GM19397 (cell line): ENCODE data around the gene CCL17.
A peak's percentile ranks its signal among the peaks of the same experiment; 100 is the strongest.
"Not testable (repeated sequence)": the region's sequence is repeated elsewhere in the genome, so short reads cannot be mapped to it uniquely, and the experiment has no call there.

Experiments
- ATAC-seq: cut with Tn5 transposase; IDR thresholded peaks from one replicate; pipeline ENCODE4 v1.9.1; 2021; ENCODE audit warnings: mild to moderate bottlenecking, moderate library complexity; ENCODE audit not compliant: unreplicated experiment

The CCL17 gene

DNA sequence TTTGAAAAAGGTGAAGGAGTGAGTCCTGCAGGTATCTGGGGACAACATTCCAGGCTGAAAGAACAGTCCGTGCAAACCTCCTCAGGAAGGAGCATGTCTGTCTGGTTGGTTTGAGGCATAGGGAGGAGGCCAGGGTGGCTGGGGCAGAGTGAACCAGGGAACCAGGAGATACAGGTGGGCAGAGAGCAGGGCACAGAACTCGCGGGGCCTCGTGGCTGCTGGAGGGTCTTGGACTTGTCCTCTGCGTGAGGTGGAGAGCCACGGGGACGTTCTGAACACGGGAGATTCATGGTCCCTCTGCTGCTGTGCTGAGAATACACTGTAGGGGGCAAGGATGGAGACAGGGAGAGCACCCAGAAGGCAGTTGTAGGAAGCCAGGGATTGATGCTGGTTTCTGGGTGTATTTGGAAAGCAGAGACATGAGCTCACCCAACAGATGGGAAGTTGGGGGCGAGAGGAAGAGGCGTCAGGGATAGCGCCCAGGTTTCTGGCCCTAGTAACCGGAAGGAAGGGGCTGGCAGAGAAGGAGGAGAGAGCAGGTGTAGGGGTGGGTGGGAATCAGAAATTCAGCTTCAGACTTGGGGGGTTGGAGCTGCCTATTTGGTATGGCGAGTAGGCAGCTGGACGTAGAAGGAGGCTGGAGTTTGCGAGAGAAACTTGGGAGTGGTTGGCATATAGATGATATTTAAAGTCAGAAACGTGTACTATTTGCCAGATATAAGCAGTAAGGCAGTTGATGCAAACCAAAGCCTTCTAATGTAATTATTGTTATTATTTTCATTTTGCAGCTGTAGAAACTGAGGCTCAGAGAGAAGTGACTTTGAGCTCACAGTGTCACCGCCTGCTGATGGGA is at the start of gene CCL17:
Gene CCL17, plus strand, starts transcription at position 803 of the 853 bp plus-strand sequence. CDS start 9,166 bp downstream, outside the sequence.
- ATAC-seq = no peak

DNA sequence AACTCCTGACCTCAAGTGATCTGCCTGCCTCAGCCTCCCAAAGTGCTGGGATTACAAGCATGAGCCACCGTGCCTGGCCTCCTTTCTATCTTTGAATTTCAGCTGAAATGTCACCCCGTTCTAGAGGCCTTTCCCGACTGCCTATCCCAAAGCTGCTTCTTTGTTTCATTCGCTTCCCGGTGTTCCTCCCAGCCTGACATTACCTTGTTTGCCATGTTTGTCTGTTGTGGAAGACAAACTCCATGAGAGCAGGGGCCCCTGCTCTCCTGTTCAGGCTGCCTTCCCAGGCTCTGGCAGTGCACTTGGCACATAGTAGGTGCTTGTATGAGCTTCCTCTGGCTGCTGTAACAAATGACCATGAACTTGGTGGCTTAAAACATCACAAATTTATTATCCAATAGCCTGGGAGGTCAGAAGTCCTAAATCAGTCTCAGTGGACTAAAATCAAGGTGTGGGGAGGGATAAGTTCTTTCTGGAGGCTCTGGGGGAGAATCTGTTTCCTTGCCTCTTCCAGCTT is 48.6 kb upstream of the CCL17 start:
- ATAC-seq = no peak

DNA sequence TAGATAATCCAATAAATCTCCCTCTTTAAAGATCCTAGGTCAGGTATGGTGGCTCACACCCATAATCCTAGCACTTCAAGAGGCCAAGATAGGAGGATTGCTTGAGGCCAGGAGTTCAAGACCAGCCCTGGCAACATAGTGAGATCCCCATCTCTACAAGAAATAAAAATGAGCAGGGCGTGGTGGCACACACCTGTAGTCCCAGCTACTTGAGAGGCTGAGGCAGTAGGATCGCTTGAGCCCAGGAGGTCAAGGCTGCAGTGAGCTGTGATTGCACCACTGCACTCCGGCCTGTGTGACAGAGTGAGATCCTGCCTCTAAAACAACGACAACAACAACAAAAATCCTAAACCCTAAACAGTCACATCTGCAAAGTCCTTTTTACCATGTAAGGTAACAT is 48.0 kb upstream of the CCL17 start:
- ATAC-seq = no peak

DNA sequence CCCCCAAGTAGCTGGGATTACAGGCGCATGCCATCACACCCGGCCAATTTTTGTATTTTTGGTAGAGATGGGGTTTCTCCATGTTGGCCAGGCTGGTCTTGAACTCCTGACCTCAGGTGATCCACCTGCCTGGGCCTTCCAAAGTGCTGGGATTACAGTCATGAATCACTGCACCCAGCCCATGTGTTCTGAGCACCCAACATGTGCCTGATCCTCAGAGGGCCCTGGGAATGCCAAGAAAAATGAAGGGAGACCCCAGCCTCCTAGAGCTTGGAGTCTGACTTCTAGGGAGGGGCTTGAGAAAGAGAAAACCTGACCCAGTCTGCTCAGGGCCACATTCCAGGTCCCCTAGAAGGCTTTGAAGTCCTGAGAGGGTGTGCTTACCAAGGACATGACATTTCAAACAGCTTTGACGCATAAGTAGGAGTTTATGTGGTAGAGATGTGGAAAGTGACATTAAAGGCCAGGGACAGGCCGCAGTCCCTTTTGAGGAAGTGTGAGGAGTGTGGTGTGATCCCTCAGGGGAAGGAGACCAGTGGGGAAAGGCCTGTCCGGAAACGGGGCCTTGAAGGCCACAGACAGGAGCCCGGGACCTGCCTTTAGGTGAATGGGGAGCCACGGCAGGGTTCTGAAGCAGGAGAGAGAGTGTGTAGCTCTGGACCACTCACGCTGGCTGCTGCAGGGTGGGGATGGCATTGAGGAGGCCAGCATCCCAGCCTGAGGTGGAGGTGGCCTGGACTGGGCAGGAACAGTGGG is 47.1 kb upstream of the CCL17 start:
- no peak for ATAC-seq

DNA sequence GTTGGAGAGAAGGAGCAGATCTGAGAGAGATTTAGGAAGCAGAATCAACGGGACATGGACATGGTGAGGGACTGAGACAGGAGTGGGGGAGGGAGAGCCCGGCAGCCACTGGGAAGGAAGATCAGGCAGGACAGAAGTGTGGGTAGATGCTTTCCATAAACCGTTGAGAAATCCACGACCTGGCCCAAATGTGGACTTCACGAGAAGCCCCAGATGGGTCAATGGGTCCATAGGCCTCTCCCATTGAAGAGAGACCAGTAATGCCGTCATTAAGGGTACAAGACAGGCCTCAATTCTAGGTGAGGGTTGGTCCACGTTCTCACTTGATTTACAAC is 46.5 kb upstream of the CCL17 start:
- no peak for ATAC-seq

- peak; percentile 48 for ATAC-seq
These were observed 46.0 kb upstream of the CCL17 start, which contains the start of gene CCL22 for GRCh38 chr16:57358527-57359095. TSS of gene CCL22 (plus strand) at chr16:57358783. CDS start at chr16:57358817, 34 bp downstream.

GRCh38 chr16:57360321-57360935 is 44.1 kb upstream of the CCL17 start:
- no peak for ATAC-seq

GRCh38 chr16:57361404-57361803 is 43.2 kb upstream of the CCL17 start:
- ATAC-seq = no peak

- ATAC-seq = no peak
These were observed 40.4 kb upstream of the CCL17 start for GRCh38 chr16:57364143-57364542.

- no peak for ATAC-seq
These were observed 38.0 kb upstream of the CCL17 start for GRCh38 chr16:57366544-57367040.

DNA sequence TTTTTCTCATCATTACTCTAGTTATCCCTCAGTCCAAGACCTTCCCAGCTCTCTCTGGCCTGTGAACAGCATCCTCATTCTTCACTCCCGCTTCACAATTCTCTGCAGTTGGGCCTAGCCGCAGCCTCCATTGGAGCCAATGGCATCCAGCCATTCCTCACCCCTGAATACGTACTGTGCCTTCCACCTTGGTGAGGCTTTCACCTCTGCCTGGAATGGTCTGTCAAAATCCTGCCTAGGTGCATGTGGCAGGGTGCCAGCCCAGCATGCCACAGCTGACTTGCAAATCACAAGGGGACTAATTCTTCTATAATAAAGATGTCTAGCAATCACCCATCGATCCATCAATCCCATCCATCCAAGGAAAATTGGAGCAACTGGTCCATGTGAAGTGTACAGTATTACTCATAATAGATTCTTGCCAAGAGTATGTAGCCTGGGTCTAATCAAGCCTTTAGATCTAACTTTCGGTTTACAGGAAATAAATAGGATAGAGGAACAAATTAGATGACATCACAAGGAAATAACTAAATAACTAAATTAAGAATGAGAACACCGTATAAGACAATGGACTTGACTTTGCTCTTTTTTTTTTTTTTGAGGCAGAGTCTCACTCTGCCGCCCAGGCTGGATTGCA is 37.3 kb upstream of the CCL17 start:
- no peak for ATAC-seq

DNA sequence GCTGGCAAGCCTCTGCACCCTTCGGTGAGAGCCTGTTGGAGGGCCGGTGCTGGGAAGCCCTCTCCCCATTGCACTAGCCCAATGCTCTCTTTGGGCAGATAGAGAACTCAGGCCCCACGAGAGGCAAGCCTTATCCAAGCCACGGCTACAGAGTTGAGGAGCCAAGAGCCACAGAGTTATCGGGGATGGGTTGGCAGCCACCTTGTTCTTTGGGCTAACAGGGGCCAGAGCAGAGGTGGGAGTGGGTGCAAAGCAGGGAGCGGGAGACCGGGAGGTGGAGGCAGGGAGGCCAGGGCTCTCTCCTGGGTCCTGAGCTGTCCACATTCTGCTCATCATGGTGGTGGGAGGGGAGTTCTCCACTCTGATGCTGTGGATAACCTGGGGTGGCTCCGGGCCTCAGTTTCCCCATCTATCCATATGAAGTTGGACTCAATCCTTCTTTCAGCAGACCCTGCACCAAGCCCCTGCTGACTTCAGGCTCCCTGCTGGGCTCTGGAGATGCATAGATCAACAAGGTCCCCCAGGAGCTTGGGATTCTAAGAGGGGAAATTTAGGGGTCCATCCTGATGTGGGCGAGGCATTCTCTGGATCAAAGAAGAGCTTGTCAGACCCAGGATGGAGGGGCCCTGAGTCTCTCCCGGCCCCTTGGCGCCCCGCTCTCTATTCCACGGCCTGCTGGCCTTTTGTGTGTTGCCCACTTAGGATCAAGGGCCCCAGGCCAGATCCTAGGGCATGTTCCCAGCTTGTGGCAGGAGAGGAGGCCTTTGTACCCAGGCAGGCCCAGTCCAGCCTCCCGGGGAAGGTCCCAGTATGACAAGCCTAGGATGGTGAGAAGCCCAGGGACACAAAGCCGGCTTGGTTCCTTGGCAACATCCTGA is 32.8 kb upstream of the CCL17 start:
- no peak for ATAC-seq

GRCh38 chr16:57372372-57373116 is 32.0 kb upstream of the CCL17 start, which contains the start of gene CX3CL1:
TSS of gene CX3CL1 (plus strand) at chr16:57372490. CDS start at chr16:57372569, 79 bp downstream.
- no peak for ATAC-seq

DNA sequence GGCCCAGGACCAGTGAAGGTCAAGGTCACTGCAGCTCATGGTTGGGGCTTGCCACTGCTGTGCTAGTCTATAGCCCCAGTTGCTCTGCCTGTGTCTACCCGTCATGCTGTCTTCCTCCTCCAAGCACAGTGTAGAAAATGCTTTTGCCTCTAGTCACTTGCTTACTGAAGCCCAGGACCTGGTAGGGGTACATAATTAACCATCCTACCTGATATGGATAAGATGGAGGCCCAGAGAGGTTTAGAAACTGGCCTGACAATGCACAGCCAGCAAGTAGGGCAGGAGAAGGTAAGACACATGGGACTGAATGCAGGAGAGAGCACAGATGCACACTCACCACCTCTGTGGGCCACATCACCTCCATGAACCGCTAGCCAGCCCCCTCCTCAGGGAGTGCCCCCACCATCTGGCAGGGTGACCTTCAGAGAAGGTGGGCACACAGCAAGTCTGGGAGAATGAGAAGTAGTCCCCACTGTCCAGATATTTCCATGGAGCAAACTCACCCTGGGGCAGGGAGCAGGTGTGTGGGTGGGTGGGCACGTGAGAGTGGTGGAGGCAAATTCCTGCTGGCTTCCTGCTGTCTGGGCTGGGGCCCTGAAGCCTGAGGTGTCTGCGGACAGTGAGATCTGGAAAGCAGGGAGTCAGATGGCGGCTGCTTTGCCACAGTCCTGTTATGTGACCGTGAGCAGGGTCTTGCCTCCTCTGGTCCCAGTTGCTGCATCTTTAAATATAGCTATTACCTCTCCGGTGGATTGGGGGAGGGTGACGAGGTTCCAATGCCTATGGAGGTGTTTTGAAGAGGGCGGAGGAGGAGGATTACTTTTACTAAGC is 31.2 kb upstream of the CCL17 start:
- ATAC-seq = no peak

GRCh38 chr16:57374067-57374534 is 30.5 kb upstream of the CCL17 start:
- no peak for ATAC-seq

GRCh38 chr16:57374925-57375465 is 29.6 kb upstream of the CCL17 start:
- not testable (repeated sequence) for ATAC-seq

DNA sequence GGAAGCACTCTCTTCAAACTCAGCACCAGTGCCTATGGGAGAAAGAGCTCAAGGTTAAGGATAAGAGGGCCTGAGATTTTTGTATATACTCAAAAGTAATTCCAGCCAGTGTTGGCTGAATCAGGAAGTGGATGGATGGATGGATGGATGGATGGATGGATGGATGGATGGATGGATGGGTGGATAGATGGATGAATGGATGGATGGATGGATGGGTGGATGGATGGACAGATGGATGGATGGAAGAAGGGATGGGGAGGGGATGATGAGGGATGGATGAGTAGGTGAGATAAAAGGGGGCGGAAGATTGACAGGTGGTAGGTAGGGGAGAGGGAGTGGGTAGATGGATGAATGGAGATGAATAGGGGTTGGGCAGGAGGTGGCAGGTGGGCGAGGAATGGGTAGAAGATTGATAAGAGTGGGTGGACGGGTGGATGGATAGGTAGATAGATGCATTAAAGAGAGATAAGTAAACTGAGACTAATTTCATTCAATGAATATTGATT is 28.2 kb upstream of the CCL17 start:
- no peak for ATAC-seq
